Measurements from ENCODE around the gene PLCG1. TPM values are rescaled to one million over a fixed set of nuclear protein-coding genes. Genes with fewer than 3 reads are reported as not detected.

PLCG1 gene
- polyA plus RNA-seq, 2 of the 4 experiments (the other 2 are of a cell fraction): 22.0 to 65.0 TPM

DNA sequence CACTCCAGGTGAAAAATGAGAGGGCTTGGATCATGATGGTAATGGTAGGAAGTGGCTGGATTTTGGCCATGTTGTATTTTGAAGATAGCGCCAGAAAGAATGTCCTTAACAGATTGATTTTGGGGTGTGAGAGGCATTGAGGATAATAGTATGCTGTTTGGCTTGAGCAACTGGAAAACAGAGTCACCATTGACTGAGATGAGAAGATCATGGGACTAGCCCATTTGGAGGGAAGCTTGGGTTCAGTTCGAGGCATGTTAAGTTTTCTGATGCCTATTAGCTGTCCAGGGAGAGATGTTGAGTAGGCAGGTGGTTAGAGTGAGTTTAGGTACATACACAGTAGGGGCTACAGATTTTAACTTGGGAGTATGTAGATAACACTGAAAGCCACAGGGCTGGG is 23.3 kb downstream of the PLCG1 start:
- ATAC-seq: no peak
- Histone ChIP-seq H3K9me3 (no peaks in the 10 kb centered on the region), H3K4me3 (no peak overlapping the region), H3K27ac (no peak overlapping the region), H3K4me1 (no peaks in the 10 kb centered on the region), H3K4me2 (no peak overlapping the region)
- DNase-seq (ENCODE audit: low read depth in 1 of 2, low spot score in 1 of 2): no peak
- no peak for FAIRE-seq
- ChIA-PET CTCF (interaction anchor here (0.8 to 6.2 kb wide), 3 partner anchors 8 to 180 kb away, joined by 3 to 43 read pairs (median 3); partner anchors contain the start of gene LPIN3), POLR2A (no interaction called here)
- TF ChIP-seq KDM5A (IDR thresholded peaks at IDR 0.05): no peak
- no peak for TF ChIP-seq RFX5 (IDR thresholded peaks at IDR 0.05)
- no peak for TF ChIP-seq CHD2 (IDR thresholded peaks at IDR 0.05; ENCODE audit: low read length, partially characterized antibody)
- TF ChIP-seq RAD21 (conservative IDR thresholded peaks at IDR 0.05 in 1 of 2, IDR thresholded peaks at IDR 0.05 in 1 of 2): no peak
- TF ChIP-seq, protein P1, sequence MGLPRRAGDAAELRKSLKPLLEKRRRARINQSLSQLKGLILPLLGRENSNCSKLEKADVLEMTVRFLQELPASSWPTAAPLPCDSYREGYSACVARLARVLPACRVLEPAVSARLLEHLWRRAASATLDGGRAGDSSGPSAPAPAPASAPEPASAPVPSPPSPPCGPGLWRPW (IDR thresholded peaks at IDR 0.05): no peak
- TF ChIP-seq NR3C1 (IDR thresholded peaks at IDR 0.05): no peak
- no peak for TF ChIP-seq ZFP36 (IDR thresholded peaks at IDR 0.05; ENCODE audit: borderline replicate concordance, partially characterized antibody)
- WGBS (ENCODE audit: missing lambda C conversion rate): 90% methylated on average over 2 of the region's 2 CpGs

DNA sequence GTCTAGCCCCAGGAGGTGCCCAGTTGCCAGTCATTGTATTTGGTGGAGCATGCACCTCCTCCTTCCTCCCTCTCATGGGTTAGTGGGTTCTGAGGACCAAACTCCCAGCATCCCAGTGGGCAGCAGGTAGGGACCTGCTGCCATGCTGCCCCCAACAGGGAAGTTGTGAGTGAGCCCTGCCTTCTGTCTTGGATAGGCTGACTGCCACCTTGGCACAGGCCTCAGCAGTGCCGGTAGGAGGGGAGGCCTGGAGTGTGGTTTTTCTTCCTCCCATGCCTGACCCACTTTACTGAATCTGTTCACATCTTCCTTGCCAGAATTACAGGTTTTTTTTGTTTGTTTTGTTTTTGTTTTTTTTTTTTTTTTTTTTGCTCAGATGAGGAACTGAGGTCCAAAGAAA is 24.5 kb downstream of the PLCG1 start:
- FAIRE-seq (no peak), ATAC-seq (0 out of 6 replicates have a peak, but pooled peaks of 1 of the 2 experiments have one; percentile 28), DNase-seq (ENCODE audit: low read depth in 1 of 2, low spot score in 1 of 2) (no peak)
- POLR2A ChIA-PET: no interaction called here
- Histone ChIP-seq H3K9me3 (no peaks in the 10 kb centered on the region), H3K4me1 (no peaks in the 10 kb centered on the region), H3K4me2 (no peak overlapping the region), H3K27ac (no peak overlapping the region), H3K4me3 (no peak overlapping the region)
- TF ChIP-seq CHD2 (IDR thresholded peaks at IDR 0.05; ENCODE audit: low read length, partially characterized antibody) (no peak), MYC (IDR thresholded peaks at IDR 0.05; ENCODE audit: borderline replicate concordance, low read length) (no peak), MAZ (IDR thresholded peaks at IDR 0.05; ENCODE audit: borderline replicate concordance, low read depth, low read length) (no peak), POLR2AphosphoS2 (conservative IDR thresholded peaks at IDR 0.05; ENCODE audit: low read length) (no peak), KDM5A (IDR thresholded peaks at IDR 0.05) (no peak), FOSB (CRISPR knock-in tag; IDR thresholded peaks at IDR 0.05) (no peak), HDAC2 (IDR thresholded peaks at IDR 0.05) (no peak), TFCP2L1 (CRISPR knock-in tag; IDR thresholded peaks at IDR 0.05) (no peak), RARB (CRISPR knock-in tag; IDR thresholded peaks at IDR 0.05) (no peak), ESRRA (IDR thresholded peaks at IDR 0.05; ENCODE audit: borderline replicate concordance, low read length) (no peak), SMC3 (IDR thresholded peaks at IDR 0.05) (no peak), HOXB5 (CRISPR knock-in tag; IDR thresholded peaks at IDR 0.05) (no peak), RFX5 (IDR thresholded peaks at IDR 0.05) (no peak), JUN (IDR thresholded peaks at IDR 0.05) (no peak), HOXA7 (CRISPR knock-in tag; IDR thresholded peaks at IDR 0.05) (no peak), GATA3 (IDR thresholded peaks at IDR 0.05; ENCODE audit: borderline replicate concordance) (no peak)
- TF ChIP-seq, protein P2, sequence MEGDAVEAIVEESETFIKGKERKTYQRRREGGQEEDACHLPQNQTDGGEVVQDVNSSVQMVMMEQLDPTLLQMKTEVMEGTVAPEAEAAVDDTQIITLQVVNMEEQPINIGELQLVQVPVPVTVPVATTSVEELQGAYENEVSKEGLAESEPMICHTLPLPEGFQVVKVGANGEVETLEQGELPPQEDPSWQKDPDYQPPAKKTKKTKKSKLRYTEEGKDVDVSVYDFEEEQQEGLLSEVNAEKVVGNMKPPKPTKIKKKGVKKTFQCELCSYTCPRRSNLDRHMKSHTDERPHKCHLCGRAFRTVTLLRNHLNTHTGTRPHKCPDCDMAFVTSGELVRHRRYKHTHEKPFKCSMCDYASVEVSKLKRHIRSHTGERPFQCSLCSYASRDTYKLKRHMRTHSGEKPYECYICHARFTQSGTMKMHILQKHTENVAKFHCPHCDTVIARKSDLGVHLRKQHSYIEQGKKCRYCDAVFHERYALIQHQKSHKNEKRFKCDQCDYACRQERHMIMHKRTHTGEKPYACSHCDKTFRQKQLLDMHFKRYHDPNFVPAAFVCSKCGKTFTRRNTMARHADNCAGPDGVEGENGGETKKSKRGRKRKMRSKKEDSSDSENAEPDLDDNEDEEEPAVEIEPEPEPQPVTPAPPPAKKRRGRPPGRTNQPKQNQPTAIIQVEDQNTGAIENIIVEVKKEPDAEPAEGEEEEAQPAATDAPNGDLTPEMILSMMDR (IDR thresholded peaks at IDR 0.05): no peak
- TF ChIP-seq, protein P3, sequence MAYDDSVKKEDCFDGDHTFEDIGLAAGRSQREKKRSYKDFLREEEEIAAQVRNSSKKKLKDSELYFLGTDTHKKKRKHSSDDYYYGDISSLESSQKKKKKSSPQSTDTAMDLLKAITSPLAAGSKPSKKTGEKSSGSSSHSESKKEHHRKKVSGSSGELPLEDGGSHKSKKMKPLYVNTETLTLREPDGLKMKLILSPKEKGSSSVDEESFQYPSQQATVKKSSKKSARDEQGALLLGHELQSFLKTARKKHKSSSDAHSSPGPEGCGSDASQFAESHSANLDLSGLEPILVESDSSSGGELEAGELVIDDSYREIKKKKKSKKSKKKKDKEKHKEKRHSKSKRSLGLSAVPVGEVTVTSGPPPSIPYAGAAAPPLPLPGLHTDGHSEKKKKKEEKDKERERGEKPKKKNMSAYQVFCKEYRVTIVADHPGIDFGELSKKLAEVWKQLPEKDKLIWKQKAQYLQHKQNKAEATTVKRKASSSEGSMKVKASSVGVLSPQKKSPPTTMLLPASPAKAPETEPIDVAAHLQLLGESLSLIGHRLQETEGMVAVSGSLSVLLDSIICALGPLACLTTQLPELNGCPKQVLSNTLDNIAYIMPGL (CRISPR knock-in tag; IDR thresholded peaks at IDR 0.05; ENCODE audit: borderline replicate concordance): no peak
- TF ChIP-seq, protein P4, sequence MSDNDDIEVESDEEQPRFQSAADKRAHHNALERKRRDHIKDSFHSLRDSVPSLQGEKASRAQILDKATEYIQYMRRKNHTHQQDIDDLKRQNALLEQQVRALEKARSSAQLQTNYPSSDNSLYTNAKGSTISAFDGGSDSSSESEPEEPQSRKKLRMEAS (IDR thresholded peaks at IDR 0.05): no peak
- TF ChIP-seq, protein P5, sequence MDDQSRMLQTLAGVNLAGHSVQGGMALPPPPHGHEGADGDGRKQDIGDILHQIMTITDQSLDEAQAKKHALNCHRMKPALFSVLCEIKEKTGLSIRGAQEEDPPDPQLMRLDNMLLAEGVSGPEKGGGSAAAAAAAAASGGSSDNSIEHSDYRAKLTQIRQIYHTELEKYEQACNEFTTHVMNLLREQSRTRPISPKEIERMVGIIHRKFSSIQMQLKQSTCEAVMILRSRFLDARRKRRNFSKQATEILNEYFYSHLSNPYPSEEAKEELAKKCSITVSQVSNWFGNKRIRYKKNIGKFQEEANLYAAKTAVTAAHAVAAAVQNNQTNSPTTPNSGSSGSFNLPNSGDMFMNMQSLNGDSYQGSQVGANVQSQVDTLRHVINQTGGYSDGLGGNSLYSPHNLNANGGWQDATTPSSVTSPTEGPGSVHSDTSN (IDR thresholded peaks at IDR 0.05): no peak
- CTCF ChIA-PET: interaction anchor here (1.1 to 3.6 kb wide), 2 partner anchors 11 to 178 kb away, joined by 3 to 32 read pairs; no protein-coding TSS in a partner anchor
- 63% methylated on average over 1 of the region's 1 CpG for WGBS (ENCODE audit: missing lambda C conversion rate)
